HepG2 (cell line): ENCODE measurements around the gene CALCA. TPM values are rescaled to one million over a fixed set of nuclear protein-coding genes. Genes with fewer than 3 reads are reported as not detected.

Source experiments
- ATAC-seq: fragments of 200-7000 bp; cut with Tn5 transposase; 3 replicates; pipeline ENCODE4 v1.9.1; 2020; ENCODE audit warnings: mild to moderate bottlenecking, moderate library complexity
- BruUV-seq: library from RNA; stranded (reverse); fragments of 400-500 nt; replicated peaks from 2 replicates; lab custom pipeline; 2021; lab: Mats Ljungman, UMichigan
- CTCF ChIA-PET: fragments of 300-600 bp; formaldehyde crosslinking; extraction: SDS; loops from one replicate; lab custom pipeline; 2021; ENCODE audit warnings: low total read pairs, inconsistent platforms, low intra/inter-chr PET ratio; lab: Yijun Ruan, JAX
- POLR2A ChIA-PET: fragments of 350-600 bp; sonication (Branson Sonifier 250); formaldehyde crosslinking; loops from one replicate; lab custom pipeline; 2020; ENCODE audit warnings: antibody characterized with exemption, inconsistent platforms; lab: Yijun Ruan, JAX
- DNase-seq: peaks from one replicate; pipeline ENCODE4 v3.0.0-alpha.2; 2015; ENCODE audit warnings: low spot score
- FAIRE-seq: peaks from 3 replicates; lab custom pipeline; 2011; peaks lifted over from hg19 to GRCh38; lab: Jason Lieb, UNC
- H2AFZ ChIP-seq: one replicate; pipeline ENCODE4 v1.6.1; 2011; ENCODE audit warnings: low read length, inconsistent platforms
- H3K27ac ChIP-seq: fragments of 300-600 bp; 3 replicates; pipeline ENCODE4 v1.8.0; 2011; ENCODE audit warnings: mixed run types, mild to moderate bottlenecking, mixed read lengths, low read length, inconsistent platforms; ENCODE audit not compliant: insufficient read depth; ENCODE audit errors: extremely low read length
- H3K27me3 ChIP-seq, 2 experiments: fragments of 200-600 bp in 1 of 2; 2 replicates in 1 of 2; 3 replicates in 1 of 2; pipeline versions ENCODE4 v1.6.0 to v1.8.0; 2011; ENCODE audit warnings: low read length in 2 of 2, mild to moderate bottlenecking in 2 of 2, moderate library complexity in 2 of 2, inconsistent platforms in 1 of 2; ENCODE audit not compliant: insufficient read depth in 2 of 2, control insufficient read depth in 1 of 2
- H3K36me3 ChIP-seq, 2 experiments: fragments of 200-600 bp in 1 of 2; replicated peaks in 1 of 2; 2 replicates in 1 of 2; 3 replicates in 1 of 2; pipeline versions ENCODE4 v1.5.1 to v1.8.0; 2011; ENCODE audit warnings: low read length in 2 of 2, inconsistent platforms in 1 of 2; ENCODE audit not compliant: insufficient read depth in 2 of 2, control insufficient read depth in 1 of 2
- H3K4me1 ChIP-seq: 2 replicates; pipeline ENCODE4 v1.5.1; 2012; ENCODE audit warnings: low read length, inconsistent platforms; ENCODE audit not compliant: insufficient read depth
- H3K4me2 ChIP-seq: 2 replicates; pipeline ENCODE4 v1.6.0; 2011; ENCODE audit warnings: low read depth, low read length, inconsistent platforms
- H3K4me3 ChIP-seq, 3 experiments: fragments of 200-600 bp in 1 of 3; sonication (generic), shearing (Covaris generic) in 1 of 3; replicated peaks in 1 of 3; 2 replicates each; pipeline ENCODE4 v1.5.1; 2011 to 2016; ENCODE audit warnings: low read length in 3 of 3, inconsistent platforms in 2 of 3, low read depth in 2 of 3, mild to moderate bottlenecking in 2 of 3, control low read depth in 1 of 3, mixed read lengths in 1 of 3; ENCODE audit not compliant: insufficient read depth in 1 of 3
- H3K79me2 ChIP-seq: one replicate; pipeline ENCODE4 v1.6.1; 2011; ENCODE audit warnings: low read length, inconsistent platforms; ENCODE audit not compliant: insufficient read depth
- H3K9ac ChIP-seq: 2 replicates; pipeline ENCODE4 v1.6.0; 2011; ENCODE audit warnings: mild to moderate bottlenecking, low read depth, low read length, inconsistent platforms; ENCODE audit not compliant: insufficient read depth
- H3K9me3 ChIP-seq: 2 replicates; pipeline ENCODE4 v1.5.1; 2012; ENCODE audit warnings: mild to moderate bottlenecking, low read length
- H4K20me1 ChIP-seq: 2 replicates; pipeline ENCODE4 v1.6.0; 2011; ENCODE audit warnings: inconsistent platforms, mild to moderate bottlenecking, low read length, moderate library complexity; ENCODE audit not compliant: insufficient read depth
- ASH2L ChIP-seq: fragments of 300-600, 200-600 bp; sonication (generic); IDR thresholded peaks from 2 replicates; pipeline ENCODE4 v1.7.0; 2017; ENCODE audit warnings: low read depth, mild to moderate bottlenecking, moderate library complexity, mixed read lengths, low read length; ENCODE audit not compliant: insufficient read length
- CREB1 ChIP-seq, 2 experiments: fragments of 450-650 bp in 1 of 2; IDR thresholded peaks; 2 replicates each; pipeline ENCODE4 v1.6.1; 2016 to 2017; ENCODE audit warnings: control low read depth in 1 of 2, mild to moderate bottlenecking in 1 of 2, missing compliant biosample characterization in 1 of 2, missing genetic modification characterization in 1 of 2
- CREM ChIP-seq, 2 experiments: sonication (generic) in 1 of 2; formaldehyde crosslinking in 1 of 2; IDR thresholded peaks; 2 replicates each; pipeline versions ENCODE4 v1.4.0 to v1.6.1; 2016 to 2020; ENCODE audit warnings: antibody characterized with exemption in 1 of 2, mild to moderate bottlenecking in 1 of 2, missing genetic modification reagents in 1 of 2
- SOX13 ChIP-seq, 3 experiments: fragments of 450-650 bp in 1 of 3; sonication (generic) in 1 of 3; formaldehyde crosslinking in 1 of 3; IDR thresholded peaks in 2 of 3; conservative IDR thresholded peaks in 1 of 3; 2 replicates each; pipeline versions ENCODE4 v1.5.0 to v1.6.1; 2016 to 2020; ENCODE audit warnings: antibody characterized with exemption in 1 of 3, mild to moderate bottlenecking in 1 of 3, missing compliant biosample characterization in 1 of 3, missing genetic modification reagents in 1 of 3, moderate library complexity in 1 of 3
- ZNF232 ChIP-seq: sonication (generic); formaldehyde crosslinking; IDR thresholded peaks from 2 replicates; pipeline ENCODE4 v1.4.0; 2020; ENCODE audit warnings: missing genetic modification reagents, borderline replicate concordance
- ZNF564 ChIP-seq: sonication (generic); formaldehyde crosslinking; IDR thresholded peaks from 2 replicates; pipeline ENCODE4 v1.8.1; 2023; ENCODE audit warnings: mild to moderate bottlenecking, missing genetic modification reagents
- ZNF619 ChIP-seq: sonication (generic); formaldehyde crosslinking; IDR thresholded peaks from 2 replicates; pipeline ENCODE4 v1.4.0; 2020; ENCODE audit warnings: mild to moderate bottlenecking, missing genetic modification reagents
- ZNF768 ChIP-seq: sonication (generic); formaldehyde crosslinking; IDR thresholded peaks from 2 replicates; pipeline ENCODE4 v1.4.0; 2020; ENCODE audit warnings: missing genetic modification reagents
- WGBS: methylation state at CpG from one replicate; pipeline ENCODE4 v1.1.6; 2017; ENCODE audit warnings: low lambda C conversion rate; 5-methylcytosine and 5-hydroxymethylcytosine counted together
- in situ Hi-C: cut with HindIII; loops from 2 replicates; pipeline ENCODE4 v1.10.0; 2017; ENCODE audit warnings: low pct_unique_long_range_greater_than_20kb; ENCODE audit not compliant: extremely low pct_ligation_motif_present
- intact Hi-C: fragments of 100-400 bp; cut with micrococcal nuclease; formaldehyde crosslinking; loops from one replicate; pipeline ENCODE4 v1.10.0; 2022; ENCODE audit not compliant: unreplicated experiment
- polyA plus RNA-seq, 8 experiments: library from polyadenylated mRNA; depleted of rRNA in 3 of 8; stranded (reverse) in 7 of 8; unstranded in 1 of 8; fragments of >200 nt; fragmentation: Illumina TruSeq in 4 of 8; extraction: Trizol in 4 of 8; gene quantifications; 2 replicates each; pipeline versions ENCODE4 v1.2.1 to v1.2.3, GENCODE V29; 2011 to 2016; ENCODE audit warnings: low read depth in 4 of 8, missing spikeins in 1 of 8, mixed read lengths in 1 of 8; ENCODE audit not compliant: insufficient read depth in 1 of 8
- total RNA-seq, 5 experiments: library from RNA; depleted of rRNA; stranded (reverse); fragments of >200 nt; fragmentation: Illumina TruSeq; extraction: Trizol; gene quantifications; 2 replicates each; pipeline ENCODE4 v1.2.3, GENCODE V29; 2016; ENCODE audit warnings: low read depth in 1 of 5
- TF ChIP-seq, protein P1 (sequence below): sonication (generic); formaldehyde crosslinking; IDR thresholded peaks from 2 replicates; pipeline ENCODE4 v1.5.0; 2020; ENCODE audit warnings: missing genetic modification reagents

CALCA gene
- total and polyA plus RNA-seq, 2 of the 13 experiments (the other 11 are each of a cell fraction or from before 2014, with no cell fraction given): not detected

DNA sequence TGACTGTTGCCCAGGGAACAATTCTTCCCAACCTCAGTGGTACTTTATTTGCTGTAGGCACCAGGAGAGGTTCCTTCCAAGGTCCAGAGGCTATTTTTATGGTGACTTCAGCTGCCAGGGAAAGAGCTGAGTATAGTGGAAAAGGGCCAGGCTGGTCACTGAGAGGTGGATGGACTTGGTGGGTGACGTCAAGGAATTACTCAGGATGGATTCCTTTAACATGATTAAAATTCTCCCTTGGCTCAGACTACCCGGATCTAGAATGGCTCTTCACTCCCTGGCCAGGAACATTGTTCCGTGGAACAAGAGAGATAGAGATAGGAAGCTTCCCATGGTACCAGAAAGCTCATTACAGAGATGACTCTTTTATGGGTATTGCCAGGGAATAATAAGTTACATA lies 8.7 kb upstream of the CALCA start:
- 12% methylated on average over 3 of the region's 3 CpGs for WGBS
- FAIRE-seq (no peak), ATAC-seq (no peak), DNase-seq (no peak)
- no peaks in the 10 kb centered on the region for H3K4me1 ChIP-seq
- TF ChIP-seq, protein P1, sequence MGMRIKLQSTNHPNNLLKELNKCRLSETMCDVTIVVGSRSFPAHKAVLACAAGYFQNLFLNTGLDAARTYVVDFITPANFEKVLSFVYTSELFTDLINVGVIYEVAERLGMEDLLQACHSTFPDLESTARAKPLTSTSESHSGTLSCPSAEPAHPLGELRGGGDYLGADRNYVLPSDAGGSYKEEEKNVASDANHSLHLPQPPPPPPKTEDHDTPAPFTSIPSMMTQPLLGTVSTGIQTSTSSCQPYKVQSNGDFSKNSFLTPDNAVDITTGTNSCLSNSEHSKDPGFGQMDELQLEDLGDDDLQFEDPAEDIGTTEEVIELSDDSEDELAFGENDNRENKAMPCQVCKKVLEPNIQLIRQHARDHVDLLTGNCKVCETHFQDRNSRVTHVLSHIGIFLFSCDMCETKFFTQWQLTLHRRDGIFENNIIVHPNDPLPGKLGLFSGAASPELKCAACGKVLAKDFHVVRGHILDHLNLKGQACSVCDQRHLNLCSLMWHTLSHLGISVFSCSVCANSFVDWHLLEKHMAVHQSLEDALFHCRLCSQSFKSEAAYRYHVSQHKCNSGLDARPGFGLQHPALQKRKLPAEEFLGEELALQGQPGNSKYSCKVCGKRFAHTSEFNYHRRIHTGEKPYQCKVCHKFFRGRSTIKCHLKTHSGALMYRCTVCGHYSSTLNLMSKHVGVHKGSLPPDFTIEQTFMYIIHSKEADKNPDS (CRISPR knock-in tag): no peak
- TF ChIP-seq SOX13 (IDR thresholded peaks at IDR 0.05) (no peak), SOX13 (CRISPR knock-in tag; conservative IDR thresholded peaks at IDR 0.05 in 1 of 2, IDR thresholded peaks at IDR 0.05 in 1 of 2) (no peak), CREB1 (IDR thresholded peaks at IDR 0.05) (peak; percentile 31; the same call in 1 of the 2 replicates), CREB1 (CRISPR knock-in tag; IDR thresholded peaks at IDR 0.05) (no peak), ZNF232 (CRISPR knock-in tag) (no peak), CREM (IDR thresholded peaks at IDR 0.05) (no peak), CREM (CRISPR knock-in tag; IDR thresholded peaks at IDR 0.05) (no peak), ASH2L (no peak), ZNF768 (CRISPR knock-in tag) (no peak), ZNF619 (CRISPR knock-in tag) (no peak), ZNF564 (CRISPR knock-in tag) (no peak)
- H3K4me3 ChIP-seq: no peak overlapping the region
- H2AFZ ChIP-seq: no peak overlapping the region
- H3K27ac ChIP-seq: no peak overlapping the region
- no peak overlapping the region for H3K4me2 ChIP-seq
- intact Hi-C loops (no loop called here), in situ Hi-C loops (no loop called here)
- H3K27me3 ChIP-seq: no peaks in the 10 kb centered on the region
- H3K9me3 ChIP-seq: no peaks in the 10 kb centered on the region
- ChIA-PET POLR2A (no interaction called here), CTCF (no interaction called here)
- H3K9ac ChIP-seq: no peak overlapping the region
- H3K79me2 ChIP-seq: no peaks in the 10 kb centered on the region
- no peaks in the 10 kb centered on the region for H3K36me3 ChIP-seq
- no peaks in the 10 kb centered on the region for H4K20me1 ChIP-seq
- BruUV-seq: no TSS peak
